ENCODE results near the gene KRTAP5-1. TPM values are rescaled to one million over a fixed set of nuclear protein-coding genes. Genes with fewer than 3 reads are reported as not detected.

Gene KRTAP5-1
- total RNA-seq, 2 donors from 2014 or later = not detected

DNA sequence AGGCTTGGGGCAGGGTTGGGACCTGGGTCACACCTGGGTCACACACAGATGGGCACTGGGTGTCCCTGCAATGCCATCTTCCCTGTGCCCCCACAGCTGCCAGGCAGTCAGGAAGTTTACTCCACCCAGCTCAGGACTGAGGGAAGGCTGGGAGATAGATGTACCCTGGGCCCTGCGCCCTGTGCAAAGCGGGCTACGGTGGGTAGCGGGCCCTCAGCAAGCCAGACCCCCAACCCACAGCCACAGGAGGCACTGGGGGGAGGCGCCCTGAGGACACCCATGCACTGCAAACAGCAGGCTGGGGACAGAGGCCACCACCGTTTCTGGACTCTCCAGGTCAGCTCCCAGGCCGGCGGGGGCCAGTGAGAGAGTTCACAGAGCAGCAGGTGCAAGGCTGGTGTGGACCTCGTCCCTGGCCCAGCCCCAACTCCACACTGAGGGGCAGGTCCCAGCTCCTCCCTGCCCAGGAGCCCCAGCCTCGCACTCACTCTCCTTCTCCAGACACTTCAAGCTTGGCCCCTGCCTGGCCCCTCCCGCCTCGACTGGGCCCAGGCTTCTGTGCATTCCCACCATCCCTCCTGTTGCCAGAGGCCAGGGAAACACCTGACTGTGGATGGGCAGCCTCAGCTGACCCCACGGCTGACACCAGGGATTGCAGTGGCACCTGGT is 17.9 kb downstream of the KRTAP5-1 start:
- TF ChIP-seq, protein P1, sequence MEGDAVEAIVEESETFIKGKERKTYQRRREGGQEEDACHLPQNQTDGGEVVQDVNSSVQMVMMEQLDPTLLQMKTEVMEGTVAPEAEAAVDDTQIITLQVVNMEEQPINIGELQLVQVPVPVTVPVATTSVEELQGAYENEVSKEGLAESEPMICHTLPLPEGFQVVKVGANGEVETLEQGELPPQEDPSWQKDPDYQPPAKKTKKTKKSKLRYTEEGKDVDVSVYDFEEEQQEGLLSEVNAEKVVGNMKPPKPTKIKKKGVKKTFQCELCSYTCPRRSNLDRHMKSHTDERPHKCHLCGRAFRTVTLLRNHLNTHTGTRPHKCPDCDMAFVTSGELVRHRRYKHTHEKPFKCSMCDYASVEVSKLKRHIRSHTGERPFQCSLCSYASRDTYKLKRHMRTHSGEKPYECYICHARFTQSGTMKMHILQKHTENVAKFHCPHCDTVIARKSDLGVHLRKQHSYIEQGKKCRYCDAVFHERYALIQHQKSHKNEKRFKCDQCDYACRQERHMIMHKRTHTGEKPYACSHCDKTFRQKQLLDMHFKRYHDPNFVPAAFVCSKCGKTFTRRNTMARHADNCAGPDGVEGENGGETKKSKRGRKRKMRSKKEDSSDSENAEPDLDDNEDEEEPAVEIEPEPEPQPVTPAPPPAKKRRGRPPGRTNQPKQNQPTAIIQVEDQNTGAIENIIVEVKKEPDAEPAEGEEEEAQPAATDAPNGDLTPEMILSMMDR (IDR thresholded peaks at IDR 0.05) = no peak
- TF ChIP-seq POLR2AphosphoS5 (IDR thresholded peaks at IDR 0.05) (no peak), POLR2A (IDR thresholded peaks at IDR 0.05) (no peak)
- intact Hi-C loops (cut with DNase I) = no loop called here
- no peaks in the 10 kb centered on the region for H3K9me3 ChIP-seq
- H3K4me3 ChIP-seq = no peak overlapping the region
- H3K27me3 ChIP-seq (replicated peaks; ENCODE audit: insufficient read depth) = no peaks in the 10 kb centered on the region
- 77% methylated on average over 11 of the region's 13 CpGs for WGBS
- no peaks in the 10 kb centered on the region for H3K4me1 ChIP-seq (replicated peaks)
- H3K36me3 ChIP-seq = no peaks in the 10 kb centered on the region
- no peak overlapping the region for H3K27ac ChIP-seq
- DNase-seq (ENCODE audit: low spot score) = no peak

DNA sequence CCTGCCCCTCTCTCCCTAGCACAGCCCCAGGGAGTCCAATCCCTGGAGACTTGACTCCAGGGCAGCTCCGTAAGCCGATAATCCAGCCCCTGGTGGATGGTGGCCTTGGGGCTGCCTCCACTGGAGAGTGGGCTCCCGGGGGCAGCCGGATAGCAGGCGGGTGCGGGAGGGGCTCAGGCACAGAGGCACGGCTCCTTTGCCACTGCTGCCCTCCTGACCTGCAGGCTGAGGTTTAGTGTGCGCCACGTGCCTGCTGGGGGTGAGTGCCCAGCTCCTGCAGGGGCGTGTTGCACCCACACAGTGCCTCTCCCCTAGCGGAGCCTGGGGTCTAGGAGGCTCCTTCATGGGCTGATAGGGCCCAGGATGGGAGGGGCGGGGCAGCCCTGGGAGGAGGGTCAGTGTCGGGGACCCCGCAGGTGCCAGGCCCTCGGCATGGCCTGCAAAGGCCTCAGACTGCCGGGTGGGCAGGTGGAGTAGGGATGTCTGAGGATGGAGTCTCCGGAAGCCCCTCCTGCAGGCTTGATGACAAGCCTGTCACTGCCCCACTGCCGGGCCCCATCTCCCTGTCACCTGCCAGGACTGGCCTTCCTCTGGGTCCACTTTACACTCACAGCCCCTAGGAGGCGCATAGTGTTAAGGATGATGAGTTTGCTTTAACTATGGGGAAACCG is 18.6 kb downstream of the KRTAP5-1 start:
- intact Hi-C loops (cut with DNase I) = no loop called here
- no peaks in the 10 kb centered on the region for H3K27me3 ChIP-seq (replicated peaks; ENCODE audit: insufficient read depth)
- H3K4me1 ChIP-seq (replicated peaks) = no peaks in the 10 kb centered on the region
- no peaks in the 10 kb centered on the region for H3K9me3 ChIP-seq
- no peak overlapping the region for H3K27ac ChIP-seq
- H3K4me3 ChIP-seq = no peak overlapping the region
- H3K36me3 ChIP-seq = no peaks in the 10 kb centered on the region
- DNase-seq (ENCODE audit: low spot score) = no peak
- WGBS = 81% methylated on average over 18 of the region's 20 CpGs
- TF ChIP-seq POLR2A (IDR thresholded peaks at IDR 0.05) = no peak
- TF ChIP-seq, protein P1 (IDR thresholded peaks at IDR 0.05) = no peak
- TF ChIP-seq POLR2AphosphoS5 (IDR thresholded peaks at IDR 0.05) = no peak

DNA sequence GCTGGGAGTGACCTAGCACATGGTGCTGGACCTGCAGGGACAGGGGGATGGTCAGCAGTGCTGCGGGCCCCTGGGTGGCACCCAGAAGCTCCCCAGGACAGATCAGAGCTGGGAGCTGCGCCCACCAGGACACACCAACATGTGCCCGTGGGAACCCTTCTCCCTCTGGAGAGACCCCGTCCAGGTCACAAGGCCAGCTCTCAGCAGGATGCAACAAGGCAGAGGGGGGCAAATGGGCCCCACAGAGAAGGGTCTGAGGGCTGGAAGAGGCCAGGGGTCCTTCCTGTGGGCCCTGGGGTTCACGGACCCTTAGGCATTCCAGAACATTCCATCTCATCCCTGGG is 19.2 kb downstream of the KRTAP5-1 start:
- H3K36me3 ChIP-seq = no peaks in the 10 kb centered on the region
- DNase-seq (ENCODE audit: low spot score) = no peak
- H3K4me1 ChIP-seq (replicated peaks) = no peaks in the 10 kb centered on the region
- 90% methylated on average over 5 of the region's 5 CpGs for WGBS
- no peaks in the 10 kb centered on the region for H3K27me3 ChIP-seq (replicated peaks; ENCODE audit: insufficient read depth)
- H3K9me3 ChIP-seq = no peaks in the 10 kb centered on the region
- no peak overlapping the region for H3K4me3 ChIP-seq
- intact Hi-C loops (cut with DNase I) = no loop called here
- TF ChIP-seq POLR2AphosphoS5 (IDR thresholded peaks at IDR 0.05) = no peak
- TF ChIP-seq POLR2A (IDR thresholded peaks at IDR 0.05) = no peak
- TF ChIP-seq, protein P1 (IDR thresholded peaks at IDR 0.05) = no peak
- no peak overlapping the region for H3K27ac ChIP-seq

DNA sequence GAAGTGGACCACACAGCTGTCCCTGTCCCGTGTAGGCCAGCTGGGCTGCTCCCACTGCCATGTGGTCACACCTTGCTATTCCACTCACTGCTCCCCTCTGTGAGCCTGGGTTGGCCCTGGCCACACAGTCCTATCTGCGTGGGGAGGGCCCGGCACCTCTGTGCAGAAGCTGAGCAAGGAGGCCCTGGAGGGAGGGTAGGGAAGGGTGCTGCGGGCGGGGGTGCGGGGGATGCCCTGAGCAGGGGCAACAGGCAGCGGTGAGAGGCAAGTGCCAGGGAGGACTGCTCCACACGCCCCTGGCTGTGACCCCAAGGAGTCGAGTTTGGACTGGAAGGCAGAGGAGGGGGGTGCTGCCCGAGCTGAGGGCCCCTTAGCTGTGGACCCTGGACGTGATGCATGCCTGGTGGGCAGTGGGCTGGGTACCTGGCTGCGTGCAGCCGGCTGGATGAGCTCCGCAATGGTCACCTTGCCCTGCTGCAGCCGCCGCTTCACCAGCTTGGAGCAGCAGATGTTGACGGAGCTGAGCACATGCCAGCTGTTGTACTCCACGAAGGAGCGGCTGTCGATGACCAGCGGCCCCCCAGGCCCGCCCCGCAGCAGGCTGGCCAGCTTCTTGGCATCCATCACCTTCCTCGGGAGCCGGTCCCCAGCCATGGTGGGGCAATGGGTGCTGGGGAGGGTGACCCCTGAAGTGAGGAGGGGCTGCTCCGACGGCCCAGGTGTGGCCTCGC is 19.7 kb downstream of the KRTAP5-1 start:
- Histone ChIP-seq H3K27ac (no peak overlapping the region), H3K36me3 (no peaks in the 10 kb centered on the region), H3K4me1 (replicated peaks) (no peaks in the 10 kb centered on the region), H3K9me3 (no peaks in the 10 kb centered on the region), H3K4me3 (no peak overlapping the region), H3K27me3 (replicated peaks; ENCODE audit: insufficient read depth) (no peaks in the 10 kb centered on the region)
- DNase-seq (ENCODE audit: low spot score) = no peak
- WGBS = 83% methylated on average over 26 of the region's 28 CpGs
- intact Hi-C loops (cut with DNase I) = no loop called here
- no peak for TF ChIP-seq POLR2AphosphoS5 (IDR thresholded peaks at IDR 0.05)
- TF ChIP-seq, protein P1 (IDR thresholded peaks at IDR 0.05) = no peak
- TF ChIP-seq POLR2A (IDR thresholded peaks at IDR 0.05) = no peak

All from prostate gland (tissue), 2 donors.